IMR-90 (cell line): ENCODE data around the gene TBCD. TPM values are rescaled to one million over a fixed set of nuclear protein-coding genes. Genes with fewer than 3 reads are reported as not detected.
A peak's percentile ranks its signal among the peaks of the same experiment; 100 is the strongest.

Experiments
- ATAC-seq: fragments of 200-7000 bp; cut with Tn5 transposase; 2 replicates; pipeline ENCODE4 v1.9.1; 2020; ENCODE audit warnings: low read depth, mild to moderate bottlenecking, moderate library complexity
- BruUV-seq: library from RNA; stranded (reverse); fragments of 400-500 nt; replicated peaks from 2 replicates; lab custom pipeline; 2021; lab: Mats Ljungman, UMichigan
- CTCF ChIA-PET: fragments of 300-600 bp; formaldehyde crosslinking; extraction: SDS; loops from one replicate; lab custom pipeline; 2021; ENCODE audit warnings: antibody characterized with exemption; lab: Yijun Ruan, JAX
- POLR2A ChIA-PET: fragments of 300-600 bp; sonication (Branson Sonifier 250); formaldehyde crosslinking; loops from one replicate; lab custom pipeline; 2022; ENCODE audit warnings: antibody characterized with exemption; ENCODE audit not compliant: unreplicated experiment; lab: Charles Lee
- DNase-seq: peaks from one replicate; pipeline ENCODE4 v3.0.0; 2013
- H2AFZ ChIP-seq: replicated peaks from 2 replicates; pipeline ENCODE3; 2013; ENCODE audit warnings: low read length, mild to moderate bottlenecking; ENCODE audit not compliant: poor library complexity
- H2AK5ac ChIP-seq: 2 replicates; pipeline ENCODE4 v1.6.1; 2013; ENCODE audit warnings: low read depth, low read length, inconsistent platforms
- H2AK9ac ChIP-seq: replicated peaks from 2 replicates; pipeline ENCODE3; 2013; ENCODE audit warnings: mild to moderate bottlenecking, low read depth, low read length, moderate library complexity; ENCODE audit not compliant: poor library complexity
- H2BK120ac ChIP-seq: 2 replicates; pipeline ENCODE4 v1.6.1; 2013; ENCODE audit warnings: low read depth, low read length, inconsistent platforms
- H2BK15ac ChIP-seq: 3 replicates; pipeline ENCODE4 v1.6.1; 2013; ENCODE audit warnings: low read depth, low read length, inconsistent platforms
- H2BK20ac ChIP-seq: 2 replicates; pipeline ENCODE4 v1.6.1; 2013; ENCODE audit warnings: low read depth, mild to moderate bottlenecking, inconsistent platforms, low read length, moderate library complexity
- H2BK5ac ChIP-seq: 2 replicates; pipeline ENCODE4 v1.6.1; 2013; ENCODE audit warnings: mild to moderate bottlenecking, low read depth, low read length, inconsistent platforms; ENCODE audit not compliant: poor library complexity, severe bottlenecking
- H3K14ac ChIP-seq: replicated peaks from 2 replicates; pipeline ENCODE4 v1.6.1; 2013; ENCODE audit warnings: low read depth, low read length, inconsistent platforms
- H3K18ac ChIP-seq: 2 replicates; pipeline ENCODE4 v1.6.1; 2013; ENCODE audit warnings: low read depth, low read length, control low read depth
- H3K23ac ChIP-seq: 2 replicates; pipeline ENCODE4 v1.6.1; 2013; ENCODE audit warnings: low read depth, low read length, inconsistent platforms
- H3K27ac ChIP-seq: 2 replicates; pipeline ENCODE4 v1.5.1; 2013; ENCODE audit warnings: mild to moderate bottlenecking, control low read depth, low read length; ENCODE audit not compliant: insufficient read depth
- H3K27me3 ChIP-seq: 2 replicates; pipeline ENCODE4 v1.6.1; 2013; ENCODE audit warnings: low read length; ENCODE audit not compliant: control insufficient read depth, insufficient read depth
- H3K36me3 ChIP-seq: 2 replicates; pipeline ENCODE4 v1.6.1; 2013; ENCODE audit warnings: low read length, mixed read lengths; ENCODE audit not compliant: control insufficient read depth, insufficient read depth
- H3K4ac ChIP-seq: 2 replicates; pipeline ENCODE4 v1.6.1; 2013; ENCODE audit warnings: low read depth, low read length, inconsistent platforms
- H3K4me1 ChIP-seq: 2 replicates; pipeline ENCODE4 v1.6.1; 2013; ENCODE audit warnings: low read length, mixed read lengths; ENCODE audit not compliant: control insufficient read depth, insufficient read depth
- H3K4me2 ChIP-seq: 2 replicates; pipeline ENCODE4 v1.6.1; 2013; ENCODE audit warnings: low read depth, mild to moderate bottlenecking, control low read depth, low read length, moderate library complexity
- H3K4me3 ChIP-seq: 2 replicates; pipeline ENCODE4 v1.5.1; 2013; ENCODE audit warnings: low read depth, mild to moderate bottlenecking, control low read depth, low read length, moderate library complexity; ENCODE audit not compliant: insufficient read depth
- H3K56ac ChIP-seq: 2 replicates; pipeline ENCODE4 v1.6.1; 2013; ENCODE audit warnings: low read length, inconsistent platforms; ENCODE audit not compliant: insufficient read depth; ENCODE audit errors: extremely low read depth
- H3K79me1 ChIP-seq, 2 experiments: 2 replicates each; pipeline ENCODE4 v1.6.1; 2013; ENCODE audit warnings: low read length in 2 of 2, inconsistent platforms in 1 of 2, low read depth in 1 of 2
- H3K9ac ChIP-seq: 2 replicates; pipeline ENCODE4 v1.6.1; 2013; ENCODE audit warnings: low read depth, low read length, control low read depth
- H3K9me1 ChIP-seq: 2 replicates; pipeline ENCODE4 v1.6.1; 2013; ENCODE audit warnings: low read length, inconsistent platforms; ENCODE audit not compliant: insufficient read depth
- H3K9me3 ChIP-seq: 2 replicates; pipeline ENCODE4 v1.6.1; 2013; ENCODE audit warnings: low read length; ENCODE audit not compliant: control insufficient read depth, insufficient read depth
- H4K20me1 ChIP-seq: 2 replicates; pipeline ENCODE4 v1.6.1; 2013; ENCODE audit warnings: low read length, inconsistent platforms; ENCODE audit not compliant: insufficient read depth
- H4K5ac ChIP-seq: 2 replicates; pipeline ENCODE4 v1.6.1; 2013; ENCODE audit warnings: mild to moderate bottlenecking, low read depth, low read length, control low read depth
- H4K8ac ChIP-seq, 2 experiments: 2 replicates each; pipeline ENCODE4 v1.6.1; 2013; ENCODE audit warnings: low read depth in 2 of 2, low read length in 2 of 2, control low read depth in 1 of 2, inconsistent platforms in 1 of 2
- H4K91ac ChIP-seq: 2 replicates; pipeline ENCODE4 v1.6.1; 2013; ENCODE audit warnings: low read depth, low read length, inconsistent platforms; ENCODE audit not compliant: insufficient read depth
- CEBPB ChIP-seq: IDR thresholded peaks from 2 replicates; pipeline ENCODE4 v1.6.1; 2012; ENCODE audit warnings: low read depth, low read length, improper control_type of control experiment
- CHD1 ChIP-seq: IDR thresholded peaks from 2 replicates; pipeline ENCODE4 v1.6.1; 2012; ENCODE audit warnings: low read depth, low read length, improper control_type of control experiment
- FOS ChIP-seq: fragments of 150-350 bp; IDR thresholded peaks from 2 replicates; pipeline ENCODE4 v1.6.1; 2016; ENCODE audit warnings: low read depth, low read length
- MAZ ChIP-seq: IDR thresholded peaks from 2 replicates; pipeline ENCODE4 v1.6.1; 2012; ENCODE audit warnings: low read depth, mild to moderate bottlenecking, low read length, improper control_type of control experiment, moderate library complexity, borderline replicate concordance
- MXI1 ChIP-seq: IDR thresholded peaks from 2 replicates; pipeline ENCODE4 v1.6.1; 2012; ENCODE audit warnings: low read depth, mild to moderate bottlenecking, low read length, moderate library complexity, borderline replicate concordance
- NFE2L2 ChIP-seq: fragments of 150-350 bp; IDR thresholded peaks from 2 replicates; pipeline ENCODE4 v1.6.1; 2016; ENCODE audit warnings: low read depth, mild to moderate bottlenecking, low read length
- RCOR1 ChIP-seq: IDR thresholded peaks from 2 replicates; pipeline ENCODE4 v1.6.1; 2012; ENCODE audit warnings: mild to moderate bottlenecking, low read length, improper control_type of control experiment; ENCODE audit not compliant: insufficient replicate concordance
- SMC3 ChIP-seq: fragments of 150-350 bp; IDR thresholded peaks from 2 replicates; pipeline ENCODE4 v1.6.1; 2016; ENCODE audit warnings: low read depth, mild to moderate bottlenecking, antibody characterized with exemption, low read length, moderate library complexity
- WGBS, 2 experiments: methylation state at CpG; one replicate each; pipeline versions ENCODE4 v1.1.5 to v1.1.7; 2013; ENCODE audit warnings: missing lambda C conversion rate in 2 of 2; ENCODE audit not compliant: insufficient read length in 1 of 2; ENCODE audit errors: extremely low coverage in 2 of 2; 5-methylcytosine and 5-hydroxymethylcytosine counted together
- dilution Hi-C: fragments of 300-500 bp; cut with HindIII; formaldehyde crosslinking; loops from one replicate; pipeline ENCODE4 v1.14.3; 2018; ENCODE audit warnings: low sequenced_read_pairs; ENCODE audit not compliant: unreplicated experiment
- in situ Hi-C: fragments of 300-500 bp; cut with MboI; formaldehyde crosslinking; loops from 3 replicates; pipeline ENCODE4 v1.14.3; 2019; ENCODE audit warnings: low sequenced_read_pairs, inconsistent platforms, mixed read lengths
- intact Hi-C: fragments of 100-400 bp; cut with micrococcal nuclease; formaldehyde crosslinking; loops from 2 replicates; pipeline ENCODE4 v1.10.0; 2022
- polyA plus RNA-seq, 3 experiments: library from polyadenylated mRNA; depleted of rRNA; stranded (reverse); fragments of >200 nt; gene quantifications; 2 replicates each; pipeline ENCODE4 v1.2.3, GENCODE V29; 2012; ENCODE audit warnings: low replicate concordance in 1 of 3
- total RNA-seq: library from RNA; depleted of rRNA; stranded (reverse); fragments of >200 nt; gene quantifications from 2 replicates; pipeline ENCODE4 v1.2.3, GENCODE V29; 2012

The TBCD gene
- total and polyA plus RNA-seq, 2 of the 4 experiments (the other 2 are of a cell fraction): 21.9 to 54.5 TPM

- Histone ChIP-seq H2BK120ac (no peak overlapping the region), H3K4me2 (no peak overlapping the region; the same call in 1 of the 2 replicates), H4K8ac (no peak overlapping the region), H3K4ac (no peak overlapping the region), H3K79me1 (peaks cover 0 to 12% of the 10 kb centered on the region in 2 experiments; a peak in 3 of 4 replicates), H3K56ac (no peak overlapping the region), H2BK5ac (no peak overlapping the region), H2AFZ (no peak overlapping the region), H4K5ac (no peak overlapping the region), H3K18ac (no peak overlapping the region), H4K91ac (no peak overlapping the region), H2BK20ac (no peak overlapping the region), H3K23ac (no peak overlapping the region), H3K9me1 (peaks cover 4% of the 10 kb centered on the region; the same call in 1 of the 2 replicates), H3K36me3 (peaks cover 7% of the 10 kb centered on the region; the same call in 1 of the 2 replicates), H2BK15ac (no peak overlapping the region), H3K27ac (no peak overlapping the region), H3K4me3 (no peak overlapping the region), H3K14ac (no peak overlapping the region), H3K9me3 (no peaks in the 10 kb centered on the region), H4K20me1 (no peaks in the 10 kb centered on the region), H2AK9ac (no peak overlapping the region), H3K27me3 (no peaks in the 10 kb centered on the region), H2AK5ac (no peak overlapping the region), H3K9ac (no peak overlapping the region), H3K4me1 (peaks cover 7% of the 10 kb centered on the region)
- CTCF ChIA-PET: no interaction called here
- POLR2A ChIA-PET: no interaction called here
- ATAC-seq (peak; percentile 44; the same call in 1 of the 2 replicates), DNase-seq (peak; percentile 8)
- in situ Hi-C loops: no loop called here
- WGBS, 2 experiments: 33% methylated on average over 5 of the region's 26 CpGs; no CpG with 5 or more reads in 1 of the 2 experiments
- dilution Hi-C loops: no loop called here
- intact Hi-C loops: no loop called here
- TF ChIP-seq RCOR1 (no peak), MXI1 (no peak), MAZ (no peak), CEBPB (no peak), FOS (no peak), SMC3 (no peak), CHD1 (no peak), NFE2L2 (no peak)
- BruUV-seq: no TSS peak
These were observed 141.2 kb downstream of the TBCD start for GRCh38 chr17:82892899-82893565.
